Measurements from ENCODE around the gene KRTAP5-7. TPM values are rescaled to one million over a fixed set of nuclear protein-coding genes. Genes with fewer than 3 reads are reported as not detected.

The KRTAP5-7 gene
- total and polyA plus RNA-seq, 2 of the 13 experiments (the other 11 are each of a cell fraction or from before 2014, with no cell fraction given): 0.54 TPM; not detected in 1

- TF ChIP-seq ZNF850 (CRISPR knock-in tag; conservative IDR thresholded peaks at IDR 0.05) (no peak), RBFOX2 (IDR thresholded peaks at IDR 0.05; ENCODE audit: low read depth, low read length) (no peak), MEIS1 (CRISPR knock-in tag; IDR thresholded peaks at IDR 0.05; ENCODE audit: borderline replicate concordance) (no peak), FOXO4 (CRISPR knock-in tag; conservative IDR thresholded peaks at IDR 0.05) (no peak), PLRG1 (conservative IDR thresholded peaks at IDR 0.05) (no peak)
- TF ChIP-seq, protein P1, sequence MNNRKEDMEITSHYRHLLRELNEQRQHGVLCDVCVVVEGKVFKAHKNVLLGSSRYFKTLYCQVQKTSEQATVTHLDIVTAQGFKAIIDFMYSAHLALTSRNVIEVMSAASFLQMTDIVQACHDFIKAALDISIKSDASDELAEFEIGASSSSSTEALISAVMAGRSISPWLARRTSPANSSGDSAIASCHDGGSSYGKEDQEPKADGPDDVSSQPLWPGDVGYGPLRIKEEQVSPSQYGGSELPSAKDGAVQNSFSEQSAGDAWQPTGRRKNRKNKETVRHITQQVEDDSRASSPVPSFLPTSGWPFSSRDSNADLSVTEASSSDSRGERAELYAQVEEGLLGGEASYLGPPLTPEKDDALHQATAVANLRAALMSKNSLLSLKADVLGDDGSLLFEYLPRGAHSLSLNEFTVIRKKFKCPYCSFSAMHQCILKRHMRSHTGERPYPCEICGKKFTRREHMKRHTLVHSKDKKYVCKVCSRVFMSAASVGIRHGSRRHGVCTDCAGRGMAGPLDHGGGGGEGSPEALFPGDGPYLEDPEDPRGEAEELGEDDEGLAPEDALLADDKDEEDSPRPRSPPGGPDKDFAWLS (CRISPR knock-in tag; IDR thresholded peaks at IDR 0.05; ENCODE audit: borderline replicate concordance): no peak
- TF ChIP-seq, protein P2, sequence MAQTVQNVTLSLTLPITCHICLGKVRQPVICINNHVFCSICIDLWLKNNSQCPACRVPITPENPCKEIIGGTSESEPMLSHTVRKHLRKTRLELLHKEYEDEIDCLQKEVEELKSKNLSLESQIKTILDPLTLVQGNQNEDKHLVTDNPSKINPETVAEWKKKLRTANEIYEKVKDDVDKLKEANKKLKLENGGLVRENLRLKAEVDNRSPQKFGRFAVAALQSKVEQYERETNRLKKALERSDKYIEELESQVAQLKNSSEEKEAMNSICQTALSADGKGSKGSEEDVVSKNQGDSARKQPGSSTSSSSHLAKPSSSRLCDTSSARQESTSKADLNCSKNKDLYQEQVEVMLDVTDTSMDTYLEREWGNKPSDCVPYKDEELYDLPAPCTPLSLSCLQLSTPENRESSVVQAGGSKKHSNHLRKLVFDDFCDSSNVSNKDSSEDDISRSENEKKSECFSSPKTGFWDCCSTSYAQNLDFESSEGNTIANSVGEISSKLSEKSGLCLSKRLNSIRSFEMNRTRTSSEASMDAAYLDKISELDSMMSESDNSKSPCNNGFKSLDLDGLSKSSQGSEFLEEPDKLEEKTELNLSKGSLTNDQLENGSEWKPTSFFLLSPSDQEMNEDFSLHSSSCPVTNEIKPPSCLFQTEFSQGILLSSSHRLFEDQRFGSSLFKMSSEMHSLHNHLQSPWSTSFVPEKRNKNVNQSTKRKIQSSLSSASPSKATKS (CRISPR knock-in tag; IDR thresholded peaks at IDR 0.05): no peak
Observed at GRCh38 chr11:71481101-71481960, 45.7 kb upstream of the KRTAP5-7 start (continued).
